ENCODE data around the gene ACSM3.

Gene ACSM3

DNA sequence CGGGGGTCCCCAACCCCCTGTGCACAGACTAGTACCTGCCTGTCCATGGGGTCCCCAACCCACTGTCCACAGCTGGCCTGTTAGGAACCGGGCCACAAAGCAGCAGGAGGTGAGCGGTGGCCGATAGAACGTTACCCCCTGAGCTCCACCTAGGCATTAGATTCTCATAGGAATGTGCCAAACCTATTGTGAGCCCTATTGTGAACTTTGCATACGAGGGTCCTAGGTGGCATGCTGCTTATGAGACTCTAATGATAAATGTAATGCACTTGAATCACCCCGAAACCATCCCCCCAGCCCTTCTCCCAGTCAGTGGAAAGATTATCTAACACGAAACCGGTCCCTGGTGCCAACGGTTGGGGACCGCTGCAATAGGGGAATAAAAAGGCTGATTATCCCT is 44.0 kb downstream of the ACSM3 start:
- Histone ChIP-seq H3K9me3 (ENCODE audit: low read length) (no peaks in the 10 kb centered on the region), H3K36me3 (ENCODE audit: insufficient read depth, low read length) (no peaks in the 10 kb centered on the region), H3K27me3 (ENCODE audit: control insufficient read depth in 1 of 2, insufficient read depth in 2 of 2, low read length in 2 of 2) (no peaks in the 10 kb centered on the region), H3K9ac (ENCODE audit: low read length) (no peak overlapping the region), H3K4me1 (ENCODE audit: insufficient read depth, low read length) (peaks cover 5% of the 10 kb centered on the region), H3K4me3 (ENCODE audit: low read depth in 1 of 2, low read length in 2 of 2) (no peak overlapping the region), H3K27ac (ENCODE audit: low read depth, low read length) (no peak overlapping the region)

DNA sequence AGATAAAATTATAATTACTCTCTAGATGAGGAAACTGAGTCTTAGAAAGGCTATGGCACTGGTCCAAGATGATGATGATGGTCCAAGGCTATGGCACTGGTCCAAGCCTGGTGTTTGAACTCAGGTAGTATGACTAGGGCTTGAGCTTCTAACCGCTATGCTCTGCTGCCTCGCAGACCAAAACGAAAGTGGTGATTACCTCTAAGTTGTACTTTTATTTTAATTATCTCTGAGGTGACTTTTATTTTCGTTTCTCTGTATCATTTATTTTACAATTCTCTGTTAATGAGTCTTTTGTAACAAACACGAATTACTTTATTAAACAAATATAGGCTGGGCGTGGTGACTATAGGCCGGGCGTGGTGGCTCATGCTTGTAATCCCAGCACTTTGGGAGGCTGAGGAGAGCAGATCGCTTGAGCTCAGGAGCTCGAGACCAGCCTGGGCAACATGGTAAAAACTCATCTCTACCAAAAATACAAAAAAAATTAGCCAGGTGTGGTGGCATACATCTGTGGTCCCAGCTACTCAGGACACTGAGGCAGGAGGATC is 48.1 kb downstream of the ACSM3 start:
- H3K9me3 ChIP-seq (ENCODE audit: low read length): no peaks in the 10 kb centered on the region
- peaks cover 5% of the 10 kb centered on the region for H3K4me1 ChIP-seq (ENCODE audit: insufficient read depth, low read length)
- H3K4me3 ChIP-seq (ENCODE audit: low read depth in 1 of 2, low read length in 2 of 2): no peak overlapping the region

DNA sequence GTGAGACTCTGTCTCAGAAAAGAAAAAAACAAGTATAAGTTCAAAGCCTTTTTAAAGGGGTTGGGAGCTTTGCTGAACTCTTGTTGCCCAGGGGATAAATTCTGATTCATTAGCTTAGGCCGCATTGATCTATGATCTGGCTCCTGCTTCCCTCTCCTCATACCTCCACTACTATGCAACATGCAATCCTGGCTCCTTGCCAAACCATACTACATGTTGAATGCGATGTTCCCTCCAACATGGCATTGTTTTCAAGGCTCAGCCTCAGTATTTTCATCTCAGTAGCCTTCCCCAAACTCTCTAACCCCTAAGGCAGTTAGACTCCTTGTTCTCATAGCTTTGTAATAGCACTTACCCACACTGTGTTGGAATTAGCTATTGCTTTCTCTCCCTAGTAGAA is 48.7 kb downstream of the ACSM3 start:
- Histone ChIP-seq H3K4me1 (ENCODE audit: insufficient read depth, low read length) (no peaks in the 10 kb centered on the region), H3K27ac (ENCODE audit: low read depth, low read length) (no peak overlapping the region), H3K36me3 (ENCODE audit: insufficient read depth, low read length) (no peaks in the 10 kb centered on the region), H3K27me3 (ENCODE audit: control insufficient read depth in 1 of 2, insufficient read depth in 2 of 2, low read length in 2 of 2) (no peaks in the 10 kb centered on the region), H3K9ac (ENCODE audit: low read length) (no peak overlapping the region), H3K4me3 (ENCODE audit: low read depth in 1 of 2, low read length in 2 of 2) (no peak overlapping the region), H3K9me3 (ENCODE audit: low read length) (no peaks in the 10 kb centered on the region)

More for the DNA sequence above, 48.1 kb downstream of the ACSM3 start:
- Histone ChIP-seq H3K27me3 (ENCODE audit: control insufficient read depth in 1 of 2, insufficient read depth in 2 of 2, low read length in 2 of 2) (no peaks in the 10 kb centered on the region), H3K9ac (ENCODE audit: low read length) (no peak overlapping the region), H3K27ac (ENCODE audit: low read depth, low read length) (no peak overlapping the region), H3K36me3 (ENCODE audit: insufficient read depth, low read length) (no peaks in the 10 kb centered on the region)

DNA sequence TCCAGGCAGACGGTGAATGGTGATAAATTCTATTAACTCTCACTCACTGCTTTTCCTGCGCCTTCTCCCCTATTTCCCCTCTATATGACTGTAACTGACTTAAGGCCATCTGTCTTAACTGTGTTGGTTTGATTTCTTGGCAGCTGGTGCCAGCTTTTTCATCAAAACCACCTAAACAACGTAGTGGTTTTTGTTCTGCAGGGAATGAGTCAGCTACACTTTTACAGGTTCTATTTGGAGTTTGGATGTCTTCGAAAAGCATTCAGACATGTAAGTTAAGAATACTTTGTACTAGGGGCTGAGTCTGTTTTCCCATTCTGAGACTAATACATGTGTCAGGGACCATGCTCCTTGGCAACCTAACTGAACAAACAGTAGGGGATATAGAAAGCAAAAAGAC is 51.0 kb downstream of the ACSM3 start:
- Histone ChIP-seq H3K9me3 (ENCODE audit: low read length) (no peaks in the 10 kb centered on the region), H3K36me3 (ENCODE audit: insufficient read depth, low read length) (no peaks in the 10 kb centered on the region), H3K9ac (ENCODE audit: low read length) (no peak overlapping the region), H3K4me1 (ENCODE audit: insufficient read depth, low read length) (no peaks in the 10 kb centered on the region), H3K27ac (ENCODE audit: low read depth, low read length) (no peak overlapping the region), H3K27me3 (ENCODE audit: control insufficient read depth in 1 of 2, insufficient read depth in 2 of 2, low read length in 2 of 2) (no peaks in the 10 kb centered on the region), H3K4me3 (ENCODE audit: low read depth in 1 of 2, low read length in 2 of 2) (no peak overlapping the region)

DNA sequence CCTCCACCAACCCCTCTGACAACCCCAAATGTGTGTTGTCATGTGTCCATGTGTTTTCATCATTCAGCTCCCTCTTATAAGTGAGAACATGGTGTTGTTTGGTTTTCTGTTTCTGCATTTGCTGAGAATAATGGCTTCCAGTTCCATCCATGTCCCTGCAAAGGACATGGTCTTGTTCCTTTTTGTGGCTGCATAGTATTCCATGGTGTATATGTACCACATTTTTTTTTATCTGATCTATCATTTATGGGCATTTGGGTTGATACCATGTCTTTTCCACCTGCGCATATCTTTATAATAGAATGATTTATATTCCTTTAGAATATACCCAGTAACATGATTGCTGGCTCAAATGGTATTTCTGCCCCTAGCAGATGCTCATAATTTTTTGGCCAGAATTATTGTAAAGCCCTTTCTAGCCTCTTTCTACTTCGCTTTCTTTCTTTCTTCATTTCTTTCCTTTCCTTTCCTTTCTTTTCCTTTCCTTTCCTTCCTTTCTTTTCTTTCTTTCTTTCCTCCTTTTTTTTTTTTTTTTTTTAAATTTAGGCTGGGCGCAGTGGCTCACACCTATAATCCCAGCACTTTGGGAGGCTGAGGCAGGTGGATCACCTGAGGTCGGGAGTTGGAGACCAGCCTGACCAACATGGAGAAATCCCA is 55.2 kb downstream of the ACSM3 start:
- Histone ChIP-seq H3K4me3 (ENCODE audit: low read depth in 1 of 2, low read length in 2 of 2) (no peak overlapping the region), H3K4me1 (ENCODE audit: insufficient read depth, low read length) (no peaks in the 10 kb centered on the region), H3K9me3 (ENCODE audit: low read length) (no peaks in the 10 kb centered on the region)

DNA sequence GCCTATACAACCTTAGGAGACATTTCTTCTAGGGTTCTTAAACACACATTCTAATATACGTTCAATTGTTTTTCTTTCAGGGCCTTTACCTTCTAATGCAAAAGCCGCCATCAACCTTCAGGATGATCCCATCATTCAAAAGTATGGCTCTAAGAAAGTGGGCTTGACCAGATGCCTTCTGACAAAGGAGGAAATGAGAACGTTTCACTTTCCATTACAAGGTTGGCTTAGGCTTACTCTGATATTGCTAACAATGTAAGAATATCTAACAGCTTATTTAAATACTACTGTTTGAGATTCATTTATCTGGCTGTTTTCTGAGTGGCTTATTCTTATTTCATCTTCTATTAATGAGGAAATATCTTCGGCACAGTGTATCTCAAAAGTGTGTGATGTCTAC is 57.9 kb downstream of the ACSM3 start:
- H3K4me1 ChIP-seq (ENCODE audit: insufficient read depth, low read length): no peaks in the 10 kb centered on the region

More for the DNA sequence above, 55.2 kb downstream of the ACSM3 start:
- H3K36me3 ChIP-seq (ENCODE audit: insufficient read depth, low read length): peaks cover 4% of the 10 kb centered on the region
- no peaks in the 10 kb centered on the region for H3K27me3 ChIP-seq (ENCODE audit: control insufficient read depth in 1 of 2, insufficient read depth in 2 of 2, low read length in 2 of 2)
- no peak overlapping the region for H3K27ac ChIP-seq (ENCODE audit: low read depth, low read length)
- H3K9ac ChIP-seq (ENCODE audit: low read length): no peak overlapping the region

DNA sequence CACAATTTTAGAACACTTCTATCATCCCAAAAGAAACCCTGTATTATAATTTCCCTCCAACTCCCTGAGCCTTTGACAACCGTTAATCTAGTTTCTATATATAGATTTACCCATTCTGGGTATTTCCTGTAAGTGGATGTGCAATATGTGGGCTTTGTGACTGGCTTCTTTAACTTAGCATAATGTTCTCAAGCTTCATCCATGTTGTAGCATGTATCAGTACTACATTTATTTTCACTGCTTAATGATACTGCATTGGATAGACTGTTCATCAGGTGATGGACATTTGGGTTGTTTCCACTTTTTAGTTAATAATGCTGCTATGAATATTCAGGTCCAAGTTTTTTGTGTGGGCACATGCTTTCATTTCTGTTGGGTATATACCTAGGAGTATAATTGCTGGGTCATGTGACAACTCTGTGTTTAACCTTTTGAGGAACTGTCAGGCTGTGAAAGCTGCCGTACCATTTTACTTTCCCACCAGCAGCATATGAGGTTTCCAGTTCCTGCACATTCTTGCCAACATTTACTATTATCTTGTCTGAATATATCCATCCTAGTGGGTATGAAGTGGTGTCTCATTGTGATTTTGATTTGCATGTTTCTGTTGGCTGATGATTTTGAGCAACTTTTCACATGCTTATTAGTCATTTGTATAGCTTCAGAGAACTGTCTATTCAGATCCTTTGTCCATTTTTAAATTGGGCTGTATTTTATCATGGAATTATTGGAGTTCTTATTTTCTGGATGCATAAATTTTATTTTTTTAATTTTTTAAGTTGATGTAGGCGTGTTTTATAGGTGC is 58.9 kb downstream of the ACSM3 start:
- no peak overlapping the region for H3K9ac ChIP-seq (ENCODE audit: low read length)
- no peaks in the 10 kb centered on the region for H3K9me3 ChIP-seq (ENCODE audit: low read length)
- no peak overlapping the region for H3K27ac ChIP-seq (ENCODE audit: low read depth, low read length)
- no peak overlapping the region for H3K4me3 ChIP-seq (ENCODE audit: low read depth in 1 of 2, low read length in 2 of 2)
- peaks cover 4% of the 10 kb centered on the region for H3K36me3 ChIP-seq (ENCODE audit: insufficient read depth, low read length)
- no peaks in the 10 kb centered on the region for H3K27me3 ChIP-seq (ENCODE audit: control insufficient read depth in 1 of 2, insufficient read depth in 2 of 2, low read length in 2 of 2)
- H3K4me1 ChIP-seq (ENCODE audit: insufficient read depth, low read length): no peaks in the 10 kb centered on the region

More for the DNA sequence above, 57.9 kb downstream of the ACSM3 start:
- no peak overlapping the region for H3K4me3 ChIP-seq (ENCODE audit: low read depth in 1 of 2, low read length in 2 of 2)
- H3K27ac ChIP-seq (ENCODE audit: low read depth, low read length): no peak overlapping the region
- no peaks in the 10 kb centered on the region for H3K9me3 ChIP-seq (ENCODE audit: low read length)
- H3K36me3 ChIP-seq (ENCODE audit: insufficient read depth, low read length): peaks cover 4% of the 10 kb centered on the region
- no peaks in the 10 kb centered on the region for H3K27me3 ChIP-seq (ENCODE audit: control insufficient read depth in 1 of 2, insufficient read depth in 2 of 2, low read length in 2 of 2)
- no peak overlapping the region for H3K9ac ChIP-seq (ENCODE audit: low read length)

DNA sequence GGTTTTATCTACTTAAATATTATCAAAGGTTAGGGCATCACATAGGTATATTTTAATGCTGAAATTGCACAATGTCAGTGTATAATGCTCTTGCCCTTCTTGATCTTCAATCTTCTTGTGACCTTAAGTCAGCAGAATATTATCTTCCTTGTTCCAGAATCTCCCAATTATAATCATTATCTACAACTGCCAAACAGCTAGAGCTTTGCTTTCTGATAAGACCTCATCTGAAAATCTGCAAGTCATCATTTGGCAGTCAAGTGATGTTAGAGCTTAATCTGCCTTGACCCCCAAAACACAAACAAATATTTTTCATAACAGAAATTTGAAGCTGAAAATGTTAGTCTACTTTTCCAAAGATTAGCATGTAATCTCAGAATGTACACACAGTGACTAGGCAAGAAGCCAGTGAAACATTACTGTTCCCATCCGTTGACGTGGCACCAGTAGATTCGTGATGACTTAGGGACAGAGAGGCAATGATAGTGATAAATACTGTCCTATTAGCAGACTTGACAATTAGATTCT is 62.3 kb downstream of the ACSM3 start:
- Histone ChIP-seq H3K36me3 (ENCODE audit: insufficient read depth, low read length) (peaks cover 4% of the 10 kb centered on the region), H3K4me3 (ENCODE audit: low read depth in 1 of 2, low read length in 2 of 2) (no peak overlapping the region), H3K27me3 (ENCODE audit: control insufficient read depth in 1 of 2, insufficient read depth in 2 of 2, low read length in 2 of 2) (no peaks in the 10 kb centered on the region), H3K9me3 (ENCODE audit: low read length) (no peaks in the 10 kb centered on the region), H3K4me1 (ENCODE audit: insufficient read depth, low read length) (no peaks in the 10 kb centered on the region), H3K27ac (ENCODE audit: low read depth, low read length) (no peak overlapping the region), H3K9ac (ENCODE audit: low read length) (no peak overlapping the region)

DNA sequence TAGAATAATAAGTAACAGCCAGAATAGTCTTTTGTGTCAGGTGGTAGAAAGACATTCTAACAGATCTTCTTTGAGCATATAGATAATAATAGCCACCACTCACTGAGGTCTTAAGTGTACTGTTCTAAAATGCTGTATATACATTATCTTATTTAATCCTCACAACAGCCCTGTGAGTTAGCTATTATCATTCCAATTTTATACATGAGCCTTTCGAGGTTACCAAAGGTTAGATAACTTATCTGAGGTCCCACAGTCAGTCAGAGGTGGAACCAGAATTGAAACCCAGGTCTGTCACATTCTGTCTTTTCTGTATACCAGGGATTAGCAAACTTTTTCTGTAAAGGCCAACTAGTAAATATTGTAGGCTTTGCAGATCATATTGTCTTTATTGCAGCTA is 65.7 kb downstream of the ACSM3 start:
- Histone ChIP-seq H3K27ac (ENCODE audit: low read depth, low read length) (no peak overlapping the region), H3K4me1 (ENCODE audit: insufficient read depth, low read length) (no peaks in the 10 kb centered on the region), H3K9me3 (ENCODE audit: low read length) (no peaks in the 10 kb centered on the region), H3K36me3 (ENCODE audit: insufficient read depth, low read length) (no peaks in the 10 kb centered on the region), H3K9ac (ENCODE audit: low read length) (no peak overlapping the region), H3K27me3 (ENCODE audit: control insufficient read depth in 1 of 2, insufficient read depth in 2 of 2, low read length in 2 of 2) (no peaks in the 10 kb centered on the region), H3K4me3 (ENCODE audit: low read depth in 1 of 2, low read length in 2 of 2) (no peak overlapping the region)

DNA sequence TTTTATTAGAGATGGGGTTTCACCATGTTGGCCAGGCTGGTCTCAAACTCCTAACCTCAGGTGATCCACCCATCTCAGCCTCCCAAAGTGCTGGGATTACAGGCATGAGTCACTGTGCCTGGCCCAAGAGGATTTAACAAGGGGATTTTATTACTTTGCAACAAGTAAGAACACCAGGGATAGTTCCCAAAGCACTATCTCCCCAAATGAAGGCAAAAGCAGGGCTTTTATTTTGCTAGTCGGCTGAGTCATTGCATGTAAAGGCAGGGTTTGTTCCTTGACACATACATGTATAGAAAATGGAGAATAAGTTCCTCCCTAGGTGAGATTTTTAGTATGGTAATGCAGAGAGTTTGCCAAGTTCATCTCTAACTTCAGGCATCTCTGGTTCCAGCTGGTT is 66.6 kb downstream of the ACSM3 start:
- Histone ChIP-seq H3K4me1 (ENCODE audit: insufficient read depth, low read length) (no peaks in the 10 kb centered on the region), H3K9me3 (ENCODE audit: low read length) (no peaks in the 10 kb centered on the region), H3K27ac (ENCODE audit: low read depth, low read length) (no peak overlapping the region), H3K36me3 (ENCODE audit: insufficient read depth, low read length) (no peaks in the 10 kb centered on the region), H3K27me3 (ENCODE audit: control insufficient read depth in 1 of 2, insufficient read depth in 2 of 2, low read length in 2 of 2) (no peaks in the 10 kb centered on the region), H3K4me3 (ENCODE audit: low read depth in 1 of 2, low read length in 2 of 2) (no peak overlapping the region), H3K9ac (ENCODE audit: low read length) (no peak overlapping the region)

DNA sequence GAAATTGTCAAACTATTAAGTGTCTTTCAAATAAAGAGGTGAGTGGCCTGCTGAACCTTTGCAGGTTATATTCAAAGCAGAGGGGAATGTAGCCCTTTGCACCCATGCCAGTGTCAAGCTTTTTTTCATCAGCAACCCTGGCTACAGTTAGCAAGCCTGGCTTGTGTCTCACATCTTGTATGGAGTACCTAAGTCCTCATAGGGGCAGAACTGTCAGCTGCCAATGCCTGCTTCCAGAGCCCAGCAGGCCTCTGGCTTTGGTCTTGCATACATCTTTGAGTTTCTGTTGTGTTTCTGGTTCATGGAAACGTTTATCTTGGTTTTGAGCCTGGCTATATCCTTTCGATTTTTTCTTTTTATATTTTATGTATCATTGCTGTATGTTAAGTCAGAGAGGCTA is 69.3 kb downstream of the ACSM3 start:
- Histone ChIP-seq H3K9ac (ENCODE audit: low read length) (no peak overlapping the region), H3K4me1 (ENCODE audit: insufficient read depth, low read length) (no peaks in the 10 kb centered on the region), H3K36me3 (ENCODE audit: insufficient read depth, low read length) (no peaks in the 10 kb centered on the region), H3K27me3 (ENCODE audit: control insufficient read depth in 1 of 2, insufficient read depth in 2 of 2, low read length in 2 of 2) (no peaks in the 10 kb centered on the region), H3K4me3 (ENCODE audit: low read depth in 1 of 2, low read length in 2 of 2) (no peak overlapping the region), H3K9me3 (ENCODE audit: low read length) (no peaks in the 10 kb centered on the region), H3K27ac (ENCODE audit: low read depth, low read length) (no peak overlapping the region)

All from muscle layer of colon (tissue), 2 donors.